RWPE2 (cell line): ENCODE data around the gene CDK17.

Source experiments
- ATAC-seq: fragments of 200-7000 bp; cut with Tn5 transposase; 3 replicates; pipeline ENCODE4 v1.9.1; 2021; ENCODE audit warnings: low read depth
- DNase-seq: peaks from one replicate; pipeline ENCODE4 v3.0.0-alpha.2; 2020; ENCODE audit warnings: low spot score
- H3K27ac ChIP-seq: fragments of 450-650 bp; 2 replicates; pipeline ENCODE4 v1.5.1; 2017; ENCODE audit warnings: mild to moderate bottlenecking; ENCODE audit not compliant: poor library complexity, severe bottlenecking
- H3K27me3 ChIP-seq: fragments of 250-450 bp; sonication (Bioruptor Pico); 2 replicates; pipeline ENCODE4 v1.5.1; 2021; ENCODE audit warnings: mild to moderate bottlenecking, moderate library complexity; ENCODE audit not compliant: insufficient read depth, poor library complexity, severe bottlenecking
- H3K36me3 ChIP-seq: fragments of 250-450 bp; sonication (Bioruptor Pico); 2 replicates; pipeline ENCODE4 v1.5.1; 2020; ENCODE audit warnings: low read depth, mild to moderate bottlenecking, moderate library complexity
- H3K4me1 ChIP-seq: fragments of 250-450 bp; sonication (Bioruptor Pico); 2 replicates; pipeline ENCODE4 v1.5.1; 2021; ENCODE audit warnings: mild to moderate bottlenecking, moderate library complexity; ENCODE audit not compliant: insufficient read depth, poor library complexity, severe bottlenecking
- H3K4me3 ChIP-seq: fragments of 250-450 bp; sonication (Bioruptor Pico); 2 replicates; pipeline ENCODE4 v1.5.1; 2021; ENCODE audit warnings: mild to moderate bottlenecking, moderate library complexity; ENCODE audit not compliant: severe bottlenecking
- H3K9me3 ChIP-seq: fragments of 250-450 bp; sonication (Bioruptor Pico); 2 replicates; pipeline ENCODE4 v1.5.1; 2021; ENCODE audit warnings: mild to moderate bottlenecking, moderate library complexity; ENCODE audit not compliant: severe bottlenecking
- TF ChIP-seq, protein P1 (sequence below): fragments of 450-650 bp; IDR thresholded peaks from one replicate; pipeline ENCODE4 v1.5.1; 2017; ENCODE audit warnings: mild to moderate bottlenecking, moderate library complexity; ENCODE audit not compliant: poor library complexity, severe bottlenecking

CDK17 gene

GRCh38 chr12:96249196-96250118 lies 150.8 kb downstream of the CDK17 start:
- H3K27me3 ChIP-seq = no peaks in the 10 kb centered on the region
- H3K36me3 ChIP-seq = peaks cover 87% of the 10 kb centered on the region
- TF ChIP-seq, protein P1, sequence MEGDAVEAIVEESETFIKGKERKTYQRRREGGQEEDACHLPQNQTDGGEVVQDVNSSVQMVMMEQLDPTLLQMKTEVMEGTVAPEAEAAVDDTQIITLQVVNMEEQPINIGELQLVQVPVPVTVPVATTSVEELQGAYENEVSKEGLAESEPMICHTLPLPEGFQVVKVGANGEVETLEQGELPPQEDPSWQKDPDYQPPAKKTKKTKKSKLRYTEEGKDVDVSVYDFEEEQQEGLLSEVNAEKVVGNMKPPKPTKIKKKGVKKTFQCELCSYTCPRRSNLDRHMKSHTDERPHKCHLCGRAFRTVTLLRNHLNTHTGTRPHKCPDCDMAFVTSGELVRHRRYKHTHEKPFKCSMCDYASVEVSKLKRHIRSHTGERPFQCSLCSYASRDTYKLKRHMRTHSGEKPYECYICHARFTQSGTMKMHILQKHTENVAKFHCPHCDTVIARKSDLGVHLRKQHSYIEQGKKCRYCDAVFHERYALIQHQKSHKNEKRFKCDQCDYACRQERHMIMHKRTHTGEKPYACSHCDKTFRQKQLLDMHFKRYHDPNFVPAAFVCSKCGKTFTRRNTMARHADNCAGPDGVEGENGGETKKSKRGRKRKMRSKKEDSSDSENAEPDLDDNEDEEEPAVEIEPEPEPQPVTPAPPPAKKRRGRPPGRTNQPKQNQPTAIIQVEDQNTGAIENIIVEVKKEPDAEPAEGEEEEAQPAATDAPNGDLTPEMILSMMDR = no peak
- no peak overlapping the region for H3K27ac ChIP-seq
- ATAC-seq (0 out of 3 replicates have a peak, but pooled peaks have one; percentile 30), DNase-seq (no peak)
- H3K4me3 ChIP-seq = no peak overlapping the region
- H3K4me1 ChIP-seq = no peaks in the 10 kb centered on the region
- no peaks in the 10 kb centered on the region for H3K9me3 ChIP-seq

- H3K36me3 ChIP-seq = peaks cover 78% of the 10 kb centered on the region
- no peak overlapping the region for H3K4me3 ChIP-seq
- DNase-seq (no peak), ATAC-seq (no peak)
- H3K9me3 ChIP-seq = no peaks in the 10 kb centered on the region
- H3K27me3 ChIP-seq = no peaks in the 10 kb centered on the region
- H3K27ac ChIP-seq = no peak overlapping the region
- no peaks in the 10 kb centered on the region for H3K4me1 ChIP-seq
- TF ChIP-seq, protein P1 = no peak
Measured at GRCh38 chr12:96248136-96248931, 151.9 kb downstream of the CDK17 start.

DNA sequence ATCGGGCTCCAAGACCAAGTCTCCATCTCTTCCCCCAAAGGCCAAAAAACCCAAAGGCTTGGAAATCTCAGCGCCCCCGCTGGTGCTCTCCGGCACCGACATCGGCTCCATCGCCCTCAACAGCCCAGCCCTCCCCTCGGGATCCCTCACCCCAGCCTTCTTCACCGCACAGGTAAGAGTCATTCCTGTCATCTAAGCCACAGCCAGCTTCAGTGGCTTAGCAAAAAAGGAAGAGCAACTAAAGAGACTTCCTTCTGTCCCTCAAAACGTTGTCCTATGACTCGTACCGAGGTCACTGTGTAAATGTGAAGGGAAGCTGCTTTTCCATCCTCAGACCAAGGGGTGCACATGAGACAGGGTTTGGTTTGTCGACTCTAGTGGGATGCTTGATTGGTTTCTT lies 152.7 kb downstream of the CDK17 start:
- H3K27ac ChIP-seq = no peak overlapping the region
- ATAC-seq (peak; percentile 45; the same call in 1 of the 3 replicates), DNase-seq (no peak)
- H3K27me3 ChIP-seq = no peaks in the 10 kb centered on the region
- H3K9me3 ChIP-seq = no peaks in the 10 kb centered on the region
- TF ChIP-seq, protein P1 = no peak
- no peak overlapping the region for H3K4me3 ChIP-seq
- no peaks in the 10 kb centered on the region for H3K4me1 ChIP-seq
- H3K36me3 ChIP-seq = peaks cover 77% of the 10 kb centered on the region

DNA sequence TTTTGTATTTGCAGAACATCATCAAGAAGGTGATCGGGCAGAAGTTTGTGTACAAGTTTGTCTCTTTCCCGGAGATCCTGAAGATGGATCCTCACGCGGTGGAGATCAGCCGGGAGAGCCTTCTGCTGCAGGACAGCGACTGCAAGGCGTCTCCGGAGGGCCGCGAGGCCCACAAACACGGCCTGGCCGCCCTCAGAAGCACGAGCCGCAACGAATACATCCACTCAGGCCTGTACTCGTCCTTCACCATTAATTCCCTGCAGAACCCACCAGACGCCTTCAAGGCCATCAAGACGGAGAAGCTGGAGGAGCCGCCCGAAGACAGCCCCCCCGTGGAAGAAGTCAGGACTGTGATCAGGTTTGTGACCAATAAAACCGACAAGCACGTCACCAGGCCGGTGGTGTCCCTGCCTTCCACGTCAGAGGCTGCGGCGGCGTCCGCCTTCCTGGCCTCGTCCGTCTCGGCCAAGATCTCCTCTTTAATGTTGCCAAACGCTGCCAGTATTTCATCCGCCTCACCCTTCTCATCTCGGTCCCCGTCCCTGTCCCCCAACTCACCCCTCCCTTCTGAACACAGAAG lies 153.2 kb downstream of the CDK17 start:
- Histone ChIP-seq H3K36me3 (peaks cover 73% of the 10 kb centered on the region), H3K4me1 (no peaks in the 10 kb centered on the region), H3K9me3 (no peaks in the 10 kb centered on the region), H3K27ac (no peak overlapping the region), H3K4me3 (no peak overlapping the region), H3K27me3 (no peaks in the 10 kb centered on the region)
- TF ChIP-seq, protein P1 = no peak
- DNase-seq (no peak), ATAC-seq (no peak)
